GM08714 (cell line): Measurements from ENCODE around the gene MED16.
"Not testable (repeated sequence)": the region's sequence is repeated elsewhere in the genome, so short reads cannot be mapped to it uniquely, and the experiment has no call there.

Experiments used
- H3K4me3 ChIP-seq: fragments of 200-500 bp; sonication (Bioruptor generic); 2 replicates; pipeline ENCODE4 v1.5.1; 2014; ENCODE audit warnings: mild to moderate bottlenecking, low read length, inconsistent platforms
- ZNF274 ChIP-seq: IDR thresholded peaks from 2 replicates; pipeline ENCODE4 v1.6.1; 2012; ENCODE audit warnings: mild to moderate bottlenecking, low read depth, low read length

Gene MED16

GRCh38 chr19:881385-882071 is 11.5 kb downstream of the MED16 start:
- H3K4me3 ChIP-seq: no peak overlapping the region
- no peak for TF ChIP-seq ZNF274

- no peak overlapping the region for H3K4me3 ChIP-seq
- TF ChIP-seq ZNF274: no peak
These were observed 13.1 kb downstream of the MED16 start for GRCh38 chr19:879711-880438.

- H3K4me3 ChIP-seq: not testable (repeated sequence)
These were observed 14.0 kb downstream of the MED16 start for GRCh38 chr19:878751-879561.

- H3K4me3 ChIP-seq: not testable (repeated sequence)
These were observed 14.9 kb downstream of the MED16 start for GRCh38 chr19:877992-878660.

GRCh38 chr19:876780-877314 is 16.1 kb downstream of the MED16 start:
- no peak overlapping the region for H3K4me3 ChIP-seq
- no peak for TF ChIP-seq ZNF274

GRCh38 chr19:876089-876488 is 16.9 kb downstream of the MED16 start:
- TF ChIP-seq ZNF274: no peak
- no peak overlapping the region for H3K4me3 ChIP-seq

DNA sequence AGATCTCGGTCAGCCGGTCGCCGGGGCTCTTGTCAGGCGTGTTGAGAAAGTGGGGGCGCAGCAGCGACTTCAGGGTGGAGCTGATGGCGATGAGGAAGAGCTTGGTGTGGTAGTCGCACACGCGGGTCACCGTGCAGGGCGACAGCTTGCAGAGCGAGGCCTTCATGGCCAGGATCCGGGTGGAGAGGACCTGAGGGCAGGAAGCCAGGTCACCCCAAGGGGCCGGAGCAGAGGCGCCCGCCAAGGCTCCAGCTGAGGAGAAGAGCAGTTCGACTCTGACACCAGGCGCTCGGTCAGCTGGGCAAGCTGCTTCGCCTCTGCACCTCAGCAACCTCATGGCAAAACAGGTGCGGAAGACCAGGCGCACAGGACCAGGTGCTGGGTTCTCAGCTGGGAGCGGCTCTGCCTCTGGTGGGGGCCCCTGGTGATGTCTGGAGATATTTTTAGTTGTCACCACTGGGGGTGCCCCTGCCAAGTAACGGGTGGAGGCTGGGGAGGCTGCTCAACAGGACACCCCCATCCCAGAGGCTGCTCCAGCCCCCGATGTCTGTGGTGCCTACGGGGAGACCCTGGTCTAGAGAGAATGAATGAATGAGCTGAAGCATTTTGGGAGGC is 17.6 kb downstream of the MED16 start:
- no peak for TF ChIP-seq ZNF274
- no peak overlapping the region for H3K4me3 ChIP-seq

DNA sequence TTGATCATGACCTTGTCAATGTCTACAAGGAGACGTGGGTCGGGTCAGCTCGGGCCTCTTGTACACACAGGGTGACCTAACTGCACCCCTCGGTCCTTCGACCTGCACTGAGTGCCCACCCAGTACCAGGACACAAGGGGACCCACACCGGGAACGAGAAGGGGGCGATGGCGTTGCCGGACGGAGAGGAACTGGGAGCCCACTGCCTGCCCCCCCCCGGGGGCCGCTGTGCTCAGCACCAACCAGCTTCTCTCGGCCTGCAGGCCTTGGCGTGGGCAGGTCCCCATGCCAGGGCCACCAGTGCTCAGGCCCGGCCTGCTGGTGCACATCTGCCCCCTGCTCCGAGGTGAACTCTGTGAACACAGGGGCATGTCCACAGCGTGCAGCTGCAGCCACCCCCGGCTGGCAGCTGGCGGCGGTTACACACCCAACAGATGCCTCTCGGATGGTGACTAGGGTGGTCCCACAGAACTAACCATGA is 19.4 kb downstream of the MED16 start:
- H3K4me3 ChIP-seq: no peak overlapping the region
- TF ChIP-seq ZNF274: no peak

GRCh38 chr19:873084-873483 is 19.9 kb downstream of the MED16 start:
- TF ChIP-seq ZNF274: no peak
- no peak overlapping the region for H3K4me3 ChIP-seq

- H3K4me3 ChIP-seq: no peak overlapping the region
- TF ChIP-seq ZNF274: no peak
These were observed 20.6 kb downstream of the MED16 start for GRCh38 chr19:872266-872951.

DNA sequence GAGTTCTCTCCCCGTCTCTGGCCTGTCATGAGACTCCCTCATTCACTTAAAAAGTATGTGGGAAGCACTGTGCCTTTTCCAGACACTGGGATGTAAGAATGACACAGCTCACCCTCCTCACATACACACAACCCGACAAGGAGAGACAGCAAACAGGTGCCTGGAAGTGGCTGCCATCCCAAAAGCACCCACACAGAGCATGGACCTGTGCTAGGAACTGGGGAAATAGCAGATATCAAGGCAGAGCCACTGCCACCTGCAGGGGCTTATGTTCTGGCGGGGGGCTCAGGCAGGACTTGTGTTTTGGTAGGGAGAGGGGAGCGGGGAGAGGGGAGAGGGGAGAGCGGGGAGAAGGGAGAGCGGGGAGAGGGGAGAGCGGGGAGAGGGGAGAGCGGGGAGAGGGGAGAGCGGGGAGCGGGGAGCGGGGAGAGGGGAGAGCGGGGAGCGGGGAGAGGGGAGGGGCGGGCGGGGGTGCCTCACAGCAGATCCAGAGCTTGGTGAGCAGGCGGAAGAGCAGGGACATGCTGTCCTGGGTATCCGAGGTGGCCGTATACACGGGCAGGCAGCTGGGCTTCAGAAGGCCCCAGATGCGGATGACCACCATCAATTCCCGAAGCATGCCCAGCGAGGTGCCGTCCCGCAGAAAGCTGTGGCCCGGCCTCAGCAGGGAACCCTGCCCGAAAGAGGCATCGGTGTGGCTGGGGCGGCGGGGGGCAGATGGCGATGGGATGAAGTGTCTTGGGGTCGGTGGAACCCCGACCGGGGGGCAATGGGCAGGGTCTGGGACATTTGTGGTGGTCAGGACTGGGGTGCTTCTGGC is 21.3 kb downstream of the MED16 start:
- TF ChIP-seq ZNF274: no peak
- no peak overlapping the region for H3K4me3 ChIP-seq

- H3K4me3 ChIP-seq: no peak overlapping the region
- no peak for TF ChIP-seq ZNF274
These were observed 22.0 kb downstream of the MED16 start for GRCh38 chr19:870963-871401.
